PC-9 (cell line): Measurements from ENCODE around the gene TM4SF5.

Experiments used
- EZH2 ChIP-seq: fragments of 200-600 bp; sonication (generic); IDR thresholded peaks from 2 replicates; pipeline ENCODE4 v1.8.0; 2017; ENCODE audit warnings: antibody characterized with exemption, low read depth
- TF ChIP-seq, protein P1 (sequence below): fragments of 200-600 bp; sonication (generic); conservative IDR thresholded peaks from 2 replicates; pipeline ENCODE4 v1.6.1; 2017; ENCODE audit warnings: mixed run types, antibody characterized with exemption, mild to moderate bottlenecking, moderate library complexity

DNA sequence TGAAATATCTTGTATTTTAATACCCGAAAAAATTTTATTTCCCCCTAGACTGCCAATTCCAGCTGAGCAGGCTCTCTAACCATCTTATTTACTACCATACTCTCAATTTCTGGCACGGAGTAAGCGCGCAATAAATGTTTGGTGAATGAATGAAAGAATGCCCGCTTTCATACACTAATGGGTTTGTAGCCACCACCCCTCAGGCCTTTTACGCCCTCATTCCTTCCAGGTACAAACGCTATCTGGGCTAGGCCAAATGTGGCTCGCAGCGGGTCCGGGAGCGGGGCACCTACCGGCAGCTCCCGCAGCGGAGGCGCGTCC lies 34.7 kb downstream of the TM4SF5 start:
- TF ChIP-seq, protein P1, sequence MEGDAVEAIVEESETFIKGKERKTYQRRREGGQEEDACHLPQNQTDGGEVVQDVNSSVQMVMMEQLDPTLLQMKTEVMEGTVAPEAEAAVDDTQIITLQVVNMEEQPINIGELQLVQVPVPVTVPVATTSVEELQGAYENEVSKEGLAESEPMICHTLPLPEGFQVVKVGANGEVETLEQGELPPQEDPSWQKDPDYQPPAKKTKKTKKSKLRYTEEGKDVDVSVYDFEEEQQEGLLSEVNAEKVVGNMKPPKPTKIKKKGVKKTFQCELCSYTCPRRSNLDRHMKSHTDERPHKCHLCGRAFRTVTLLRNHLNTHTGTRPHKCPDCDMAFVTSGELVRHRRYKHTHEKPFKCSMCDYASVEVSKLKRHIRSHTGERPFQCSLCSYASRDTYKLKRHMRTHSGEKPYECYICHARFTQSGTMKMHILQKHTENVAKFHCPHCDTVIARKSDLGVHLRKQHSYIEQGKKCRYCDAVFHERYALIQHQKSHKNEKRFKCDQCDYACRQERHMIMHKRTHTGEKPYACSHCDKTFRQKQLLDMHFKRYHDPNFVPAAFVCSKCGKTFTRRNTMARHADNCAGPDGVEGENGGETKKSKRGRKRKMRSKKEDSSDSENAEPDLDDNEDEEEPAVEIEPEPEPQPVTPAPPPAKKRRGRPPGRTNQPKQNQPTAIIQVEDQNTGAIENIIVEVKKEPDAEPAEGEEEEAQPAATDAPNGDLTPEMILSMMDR, result no peak
- no peak for TF ChIP-seq EZH2
